Stimulated activated CD4-positive, alpha-beta T cell treated with anti-CD3 and anti-CD28 coated beads, Interleukin-15, amount 100 ng/mL, for 24 hours (primary cell): ENCODE measurements around the gene C16orf78.

ENCODE experiments used
- DNase-seq: peaks from one replicate; pipeline ENCODE4 v3.0.0-alpha.2; 2020

Gene C16orf78

DNA sequence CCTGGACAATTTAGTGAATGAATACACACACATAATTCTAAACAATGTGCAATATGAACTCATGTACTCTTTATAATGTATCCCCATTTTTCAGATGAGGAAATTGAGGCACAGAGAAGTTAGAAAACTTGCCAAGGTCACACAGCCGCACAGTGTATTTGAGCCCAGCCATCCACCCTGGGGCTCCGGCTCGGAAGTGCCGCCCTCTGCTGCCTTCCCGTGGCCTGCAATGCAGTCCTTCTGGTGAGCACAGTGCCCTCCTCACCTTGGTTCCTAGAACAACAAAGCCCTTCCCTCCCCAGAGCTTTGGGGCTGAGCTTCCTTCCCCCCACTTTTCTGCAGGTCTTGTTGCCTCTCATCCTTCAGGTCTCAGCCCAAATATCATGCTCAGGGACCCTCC is 63.7 kb downstream of the C16orf78 start:
- DNase-seq: no peak

DNA sequence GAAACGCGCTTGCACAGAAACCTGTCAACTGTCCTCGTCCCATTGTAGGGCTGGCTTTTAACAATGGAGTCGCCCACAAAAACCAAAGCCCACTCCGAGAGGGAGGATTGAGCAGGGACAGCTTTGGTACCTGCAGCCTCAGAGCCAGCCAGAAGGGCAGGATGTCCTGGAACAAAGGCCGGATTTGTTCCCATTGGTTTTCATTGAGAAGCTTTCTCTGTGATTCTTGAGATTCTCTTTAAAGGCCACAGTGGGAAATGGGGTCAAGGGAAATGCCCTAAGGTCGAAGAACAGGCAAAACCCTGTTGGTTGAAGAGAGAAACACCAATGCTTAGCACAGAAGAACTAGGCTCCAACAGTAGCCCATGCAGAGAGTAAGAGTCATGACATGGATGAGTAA is 65.4 kb downstream of the C16orf78 start:
- no peak for DNase-seq

DNA sequence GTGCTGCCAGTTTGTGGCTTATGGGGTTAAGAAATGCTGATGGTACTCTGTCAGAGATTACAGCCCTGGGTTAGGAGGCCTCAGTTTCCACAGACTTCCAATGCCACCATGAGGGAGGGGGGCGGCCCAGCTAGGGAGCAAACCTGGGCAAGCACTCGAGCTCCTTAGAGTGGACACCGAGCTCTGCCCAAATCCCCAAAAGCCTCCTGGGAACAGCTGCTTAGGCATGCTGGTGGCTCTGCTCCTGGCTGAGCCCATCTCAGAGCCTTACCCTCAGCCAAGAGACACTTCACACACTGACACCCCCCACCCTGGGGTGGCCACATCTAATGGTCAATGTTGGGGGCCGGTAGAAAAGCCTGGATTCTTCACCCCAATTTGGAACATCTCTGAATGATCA is 66.1 kb downstream of the C16orf78 start:
- no peak for DNase-seq

DNA sequence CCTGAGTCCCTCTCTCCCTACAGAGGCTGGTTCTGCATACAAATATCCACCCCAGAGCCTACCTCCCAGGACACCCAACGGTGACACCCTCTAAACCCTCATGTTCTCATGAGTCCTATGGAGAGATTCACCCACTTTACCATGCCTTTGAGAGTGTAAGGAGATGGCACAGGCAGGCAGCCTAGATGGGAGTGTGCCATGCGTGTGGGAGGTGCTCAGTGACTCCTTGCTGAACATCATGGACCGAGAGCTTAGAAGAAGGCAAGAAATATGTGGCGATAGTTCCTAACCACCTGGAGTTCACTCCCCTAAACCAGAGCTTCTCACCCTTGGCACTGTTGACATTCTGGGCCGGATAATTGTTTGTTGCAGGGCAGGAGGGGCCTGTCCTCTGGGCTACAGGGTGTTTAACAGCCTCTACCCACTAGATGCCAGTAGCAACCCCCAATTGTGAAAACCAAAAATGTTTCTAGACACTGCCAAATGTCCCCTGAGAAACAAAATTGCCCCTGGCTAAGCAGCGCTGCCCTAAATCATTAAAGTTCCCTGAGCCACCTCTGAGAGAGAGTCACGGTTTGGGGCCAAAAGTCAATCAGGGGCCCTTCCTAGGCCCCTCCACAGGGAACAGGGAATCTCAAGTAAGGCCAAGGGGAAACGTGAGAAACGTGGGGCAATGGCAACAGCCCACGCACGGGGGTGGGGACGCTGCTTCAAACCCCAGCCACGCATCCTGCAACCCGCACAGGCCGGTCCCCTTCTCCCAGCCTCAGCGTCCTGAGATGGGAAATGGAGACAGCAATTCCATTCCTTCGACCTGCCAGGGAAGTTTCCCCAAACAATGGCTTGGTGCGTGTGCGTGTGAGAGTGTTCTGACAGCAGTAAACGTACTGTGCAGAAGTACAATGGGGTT is 66.8 kb downstream of the C16orf78 start:
- DNase-seq: no peak

DNA sequence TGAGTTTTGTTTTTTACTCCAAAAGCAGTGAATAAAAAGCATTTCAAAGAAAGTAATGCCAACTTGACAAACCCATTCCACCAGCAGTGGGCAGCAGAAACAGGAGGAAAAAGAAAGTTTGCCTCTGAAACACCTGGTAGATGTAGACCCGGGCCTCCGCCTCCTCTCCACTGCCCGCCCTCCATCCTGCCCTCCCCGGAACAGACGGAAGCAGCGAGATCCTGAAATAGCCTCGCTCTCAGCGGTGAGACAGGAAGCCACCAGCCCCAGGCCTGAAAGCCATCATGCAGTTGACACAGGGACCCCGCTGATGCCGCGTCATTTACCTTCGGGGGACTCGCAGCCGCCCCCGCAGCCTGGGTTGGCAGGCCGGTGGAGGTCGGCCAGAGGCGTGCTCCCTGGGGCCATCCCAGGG is 67.8 kb downstream of the C16orf78 start:
- peak; percentile 72 for DNase-seq

DNA sequence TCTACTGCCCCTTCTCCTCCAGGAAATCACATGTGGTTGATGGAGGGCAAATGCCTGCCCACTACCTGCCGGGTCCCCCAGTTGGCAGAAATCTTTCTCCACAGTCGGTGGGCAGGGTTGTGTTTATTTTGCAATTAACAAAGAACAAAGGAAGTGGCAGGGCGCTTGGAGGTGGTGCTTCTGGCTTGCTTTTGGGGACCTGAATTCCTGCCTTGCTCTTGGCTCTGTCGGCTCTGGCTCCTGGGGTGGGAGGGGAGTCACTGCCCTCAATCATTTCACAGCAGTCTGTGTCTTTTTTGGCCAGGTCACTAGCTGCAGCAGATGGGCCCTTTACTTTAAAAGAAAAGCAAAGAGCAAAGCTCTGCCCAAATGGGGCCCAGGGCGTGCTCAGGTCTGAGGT is 69.2 kb downstream of the C16orf78 start:
- no peak for DNase-seq

DNA sequence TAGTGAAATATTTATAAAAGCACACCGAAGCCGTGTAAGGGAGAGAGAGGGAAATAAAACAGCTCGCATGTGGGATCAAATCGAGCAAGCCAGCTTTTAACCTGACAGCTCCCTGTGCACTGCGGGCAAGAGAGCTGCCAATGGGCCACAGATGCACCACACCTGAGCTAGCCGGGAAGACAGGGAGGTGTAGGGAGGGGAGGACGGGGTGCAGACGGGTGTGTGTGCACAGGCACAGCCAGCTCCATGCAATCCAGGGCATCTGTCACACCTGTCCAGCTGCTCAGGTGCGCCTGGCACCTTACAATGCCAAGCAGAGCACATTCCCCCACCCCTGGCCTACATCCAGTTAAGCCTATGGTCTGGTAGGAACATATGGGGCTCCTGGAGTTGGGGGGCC is 70.0 kb downstream of the C16orf78 start:
- DNase-seq: no peak

DNA sequence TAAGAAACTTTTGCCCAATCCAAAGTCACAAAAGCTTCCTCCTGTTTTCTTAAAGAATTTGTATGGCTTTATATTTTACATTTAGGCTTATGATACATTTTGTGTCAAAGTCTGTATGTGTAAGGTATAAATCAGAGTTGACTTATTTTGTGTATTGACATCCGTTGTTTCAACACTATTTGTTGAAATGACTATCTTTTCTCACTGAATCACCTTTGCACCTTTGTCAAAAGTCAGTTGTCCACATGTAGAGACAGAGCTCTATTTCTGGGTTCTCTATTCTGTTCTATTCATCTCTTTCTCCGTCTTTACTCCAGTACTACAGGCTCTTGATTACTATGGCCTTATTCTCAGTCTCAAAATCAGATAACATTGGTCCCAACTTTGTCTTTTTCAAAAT is 73.2 kb downstream of the C16orf78 start:
- no peak for DNase-seq
